Stomach (tissue), 9 donors: ENCODE data around the gene DGCR6L. TPM values are rescaled to one million over a fixed set of nuclear protein-coding genes. Genes with fewer than 3 reads are reported as not detected.
"Not testable (repeated sequence)": the region's sequence is repeated elsewhere in the genome, so short reads cannot be mapped to it uniquely, and the experiment has no call there.

Experiments used
- DNase-seq, 2 donors: peaks; one replicate each; pipeline versions ENCODE4 v3.0.0 to v3.0.0-alpha.2; 2013 to 2019
- H3K27ac ChIP-seq, 5 donors: fragments of 200-600 bp in 4 of 5; sonication (generic) in 4 of 5; one replicate each; pipeline ENCODE4 v1.5.1; 2013 to 2019; ENCODE audit warnings: mild to moderate bottlenecking in 1 of 5, moderate library complexity in 1 of 5
- H3K27me3 ChIP-seq, 3 donors: fragments of 200-600 bp; sonication (generic); one replicate each; pipeline ENCODE4 v1.5.1; 2017 to 2019; ENCODE audit warnings: mixed run types in 1 of 3
- H3K36me3 ChIP-seq, 4 donors: fragments of 200-600 bp; sonication (generic); 1 replicate in 3 of 4; 2 replicates in 1 of 4; pipeline ENCODE4 v1.5.1; 2016 to 2019
- H3K4me1 ChIP-seq, 4 donors: fragments of 200-600 bp; sonication (generic); one replicate each; pipeline ENCODE4 v1.5.1; 2016 to 2019
- H3K4me3 ChIP-seq, 4 donors: fragments of 200-600 bp; sonication (generic) in 3 of 4; one replicate each; pipeline ENCODE4 v1.5.1; 2016 to 2019; ENCODE audit warnings: mild to moderate bottlenecking in 1 of 4
- H3K9me3 ChIP-seq, 4 donors: fragments of 200-600 bp; sonication (generic); one replicate each; pipeline ENCODE4 v1.5.1; 2016 to 2019
- EP300 ChIP-seq: sonication (generic); formaldehyde crosslinking; IDR thresholded peaks from one replicate; pipeline ENCODE4 v1.6.1; 2017; ENCODE audit warnings: antibody characterized with exemption
- POLR2A ChIP-seq, 4 donors: fragments of 450-650 bp; IDR thresholded peaks; one replicate each; pipeline ENCODE4 v1.6.1; 2016; ENCODE audit warnings: antibody characterized with exemption in 4 of 4, control low read depth in 2 of 4, mild to moderate bottlenecking in 1 of 4, moderate library complexity in 1 of 4
- POLR2AphosphoS5 ChIP-seq, 3 donors: sonication (generic); formaldehyde crosslinking; IDR thresholded peaks; one replicate each; pipeline ENCODE4 v1.6.1; 2016; ENCODE audit warnings: antibody characterized with exemption in 3 of 3
- whole genome bisulfite sequencing, 5 donors: extraction: QIAGEN DNeasy Blood & Tissue Kit in 3 of 5; methylation state at CpG; one replicate each; pipeline versions ENCODE4 v1.1.5 to v1.1.7; 2013 to 2018; 5-methylcytosine and 5-hydroxymethylcytosine counted together
- intact Hi-C: fragments of 100-400 bp; cut with DNase I; formaldehyde crosslinking; loops from one replicate; pipeline ENCODE4 v1.15.1; 2023; ENCODE audit warnings: low total_unique reads
- polyA plus RNA-seq, 3 donors: library from polyadenylated mRNA; stranded (reverse); fragments of 200-250 nt; gene quantifications; one replicate each; pipeline ENCODE4 v1.2.3, GENCODE V29; 2013
- total RNA-seq, 5 donors: library from RNA; depleted of rRNA; stranded (reverse); fragments of >200 nt; gene quantifications; one replicate each; pipeline versions ENCODE4 v1.1.0 to v1.2.3, GENCODE V29; 2014 to 2016
- TF ChIP-seq, protein P1 (sequence below), 7 experiments: fragments of 450-650 bp in 4 of 7; fragments of 200-600 bp in 3 of 7; sonication (generic) in 3 of 7; IDR thresholded peaks; one replicate each; pipeline ENCODE4 v1.5.1; 2016 to 2019; ENCODE audit warnings: antibody characterized with exemption in 7 of 7, control low read depth in 2 of 7, mild to moderate bottlenecking in 1 of 7
- donor health status: healthy with polysubstance abuse.
- donor health status: Bipolar disorder and iron deficiency.
- donor health status: healthy.

DGCR6L gene
- total and polyA plus RNA-seq, 8 donors: 21.4 to 148 (median 71.1) TPM

DNA sequence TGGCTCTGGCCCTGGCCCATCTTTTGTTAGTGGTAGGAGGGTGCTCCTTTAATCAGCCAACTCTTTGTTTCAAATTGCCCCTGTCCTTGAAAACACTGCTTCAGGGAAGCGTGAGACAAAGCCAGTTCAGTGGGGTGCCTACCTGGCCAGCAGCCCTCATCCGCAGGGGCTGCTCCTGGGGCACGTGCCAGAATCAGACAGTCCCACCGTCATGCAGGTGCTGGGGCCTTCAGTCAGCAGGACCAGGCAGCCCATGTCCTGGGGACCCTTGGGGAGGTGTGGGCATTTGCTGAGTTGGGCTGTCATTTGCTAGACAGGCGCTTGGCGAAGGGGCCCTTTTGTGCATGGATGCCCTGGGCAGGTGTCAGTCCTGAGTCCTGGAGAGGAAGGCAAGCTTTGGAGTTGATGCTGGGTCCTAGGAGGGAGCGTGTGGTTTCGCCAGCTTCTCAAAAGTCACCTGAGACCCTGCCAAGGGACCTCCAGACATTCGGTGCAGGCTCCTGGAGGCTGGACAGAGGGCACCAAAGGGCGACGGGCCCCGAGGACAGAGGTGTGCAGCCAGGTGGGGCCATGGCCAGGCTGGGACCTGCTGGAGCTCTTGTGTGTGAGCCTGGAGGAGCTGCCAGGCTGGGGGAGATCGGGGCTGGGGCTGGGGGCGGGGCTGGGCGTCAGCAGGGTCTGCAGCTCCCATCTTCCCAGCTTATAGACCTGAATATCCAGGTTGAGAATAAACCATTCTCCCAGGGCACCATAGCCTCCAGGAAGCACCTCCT is 36.8 kb downstream of the DGCR6L start:
- intact Hi-C loops: no loop called here
- Histone ChIP-seq H3K27me3 (peaks cover 0 to 19% (median 3%) of the 10 kb centered on the region in 3 donors), H3K27ac (no peak overlapping the region), H3K9me3 (no peaks in the 10 kb centered on the region), H3K4me3 (no peak overlapping the region), H3K4me1 (no peaks in the 10 kb centered on the region), H3K36me3 (no peaks in the 10 kb centered on the region)
- DNase-seq: no peak
- 68 to 76% (median 74%) methylated on average over 12 to 15 of the region's 15 CpGs for WGBS, 5 donors
- TF ChIP-seq, protein P1, sequence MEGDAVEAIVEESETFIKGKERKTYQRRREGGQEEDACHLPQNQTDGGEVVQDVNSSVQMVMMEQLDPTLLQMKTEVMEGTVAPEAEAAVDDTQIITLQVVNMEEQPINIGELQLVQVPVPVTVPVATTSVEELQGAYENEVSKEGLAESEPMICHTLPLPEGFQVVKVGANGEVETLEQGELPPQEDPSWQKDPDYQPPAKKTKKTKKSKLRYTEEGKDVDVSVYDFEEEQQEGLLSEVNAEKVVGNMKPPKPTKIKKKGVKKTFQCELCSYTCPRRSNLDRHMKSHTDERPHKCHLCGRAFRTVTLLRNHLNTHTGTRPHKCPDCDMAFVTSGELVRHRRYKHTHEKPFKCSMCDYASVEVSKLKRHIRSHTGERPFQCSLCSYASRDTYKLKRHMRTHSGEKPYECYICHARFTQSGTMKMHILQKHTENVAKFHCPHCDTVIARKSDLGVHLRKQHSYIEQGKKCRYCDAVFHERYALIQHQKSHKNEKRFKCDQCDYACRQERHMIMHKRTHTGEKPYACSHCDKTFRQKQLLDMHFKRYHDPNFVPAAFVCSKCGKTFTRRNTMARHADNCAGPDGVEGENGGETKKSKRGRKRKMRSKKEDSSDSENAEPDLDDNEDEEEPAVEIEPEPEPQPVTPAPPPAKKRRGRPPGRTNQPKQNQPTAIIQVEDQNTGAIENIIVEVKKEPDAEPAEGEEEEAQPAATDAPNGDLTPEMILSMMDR (IDR thresholded peaks at IDR 0.05): no peak
- no peak for TF ChIP-seq EP300
- no peak for TF ChIP-seq POLR2AphosphoS5 (IDR thresholded peaks at IDR 0.05)
- no peak for TF ChIP-seq POLR2A (IDR thresholded peaks at IDR 0.05)

DNA sequence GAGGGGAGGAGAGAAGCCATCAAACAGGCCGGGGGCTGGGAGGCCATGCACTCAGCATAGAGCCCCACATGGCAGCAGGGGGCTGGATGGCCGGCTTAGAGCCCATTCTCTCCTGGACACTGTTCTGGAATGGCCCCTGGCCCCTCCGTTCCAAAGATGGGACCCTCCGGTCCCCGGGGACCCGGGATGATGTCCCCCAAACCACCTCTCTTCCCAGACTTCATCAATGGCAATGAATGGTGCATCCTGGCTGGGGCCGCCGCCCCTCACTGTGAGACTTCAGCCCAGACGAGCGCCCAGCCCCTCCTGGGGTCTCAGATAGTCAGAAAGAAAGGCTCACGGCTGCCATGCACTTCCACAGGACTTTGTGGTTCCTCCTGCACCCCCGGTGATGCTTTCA is 38.0 kb downstream of the DGCR6L start:
- TF ChIP-seq, protein P1 (IDR thresholded peaks at IDR 0.05): no peak
- no peak overlapping the region for H3K27ac ChIP-seq
- H3K4me1 ChIP-seq: no peaks in the 10 kb centered on the region
- H3K27me3 ChIP-seq: peaks cover 0 to 13% (median 3%) of the 10 kb centered on the region in 3 donors
- no peaks in the 10 kb centered on the region for H3K9me3 ChIP-seq
- no peaks in the 10 kb centered on the region for H3K36me3 ChIP-seq
- WGBS, 5 donors: 72 to 82% (median 74%) methylated on average over 12 of the region's 12 CpGs
- H3K4me3 ChIP-seq: no peak overlapping the region
- intact Hi-C loops: no loop called here
- DNase-seq: no peak

DNA sequence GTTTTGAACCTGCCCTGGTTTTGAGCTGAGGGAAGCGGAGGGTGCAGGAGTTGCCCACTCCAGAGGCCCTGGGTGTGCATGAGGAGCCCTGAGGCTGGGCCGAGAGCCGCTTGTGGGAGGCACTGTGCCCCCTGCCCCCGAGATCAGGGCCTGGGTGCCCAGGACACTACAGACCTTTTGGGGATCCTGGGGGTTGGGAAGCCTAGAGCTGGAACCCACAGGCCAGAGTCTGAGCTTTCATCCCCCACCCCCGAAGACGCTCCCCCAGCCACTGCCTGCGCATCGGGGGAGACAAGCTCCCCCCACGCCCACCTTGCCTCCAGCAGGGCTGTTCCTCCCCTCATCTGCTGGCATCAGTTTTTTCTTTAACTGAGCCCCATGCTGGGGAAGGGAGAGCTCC is 38.4 kb downstream of the DGCR6L start:
- intact Hi-C loops, DNase-seq, H3K27ac ChIP-seq, H3K9me3 ChIP-seq, H3K36me3 ChIP-seq, H3K4me3 ChIP-seq, H3K4me1 ChIP-seq: not testable (repeated sequence)
- WGBS, 5 donors: 64 to 79% (median 77%) methylated on average over 5 to 9 of the region's 9 CpGs
- peaks cover 0 to 13% (median 2%) of the 10 kb centered on the region in 3 donors for H3K27me3 ChIP-seq

DNA sequence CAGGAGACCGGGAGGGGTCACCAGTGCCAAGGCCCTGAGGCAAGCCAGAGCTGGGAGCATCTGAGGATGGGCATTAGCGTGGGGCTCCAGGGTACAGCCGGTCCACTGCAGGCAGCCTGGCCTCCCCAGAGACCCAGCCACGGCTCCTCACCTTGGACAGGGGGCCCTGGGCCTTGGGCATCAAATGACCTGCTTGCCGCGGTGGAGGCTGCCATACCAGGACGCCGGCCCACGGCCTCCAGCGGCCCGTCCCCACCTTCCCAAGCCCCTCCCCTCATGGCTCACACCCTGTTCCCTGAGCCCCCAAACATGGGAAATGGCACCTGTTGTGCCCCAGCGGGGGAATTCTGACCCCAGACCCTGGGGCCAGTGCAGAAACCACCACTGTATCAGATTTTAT is 39.0 kb downstream of the DGCR6L start:
- Histone ChIP-seq H3K9me3 (no peaks in the 10 kb centered on the region), H3K4me3 (no peak overlapping the region), H3K27me3 (peaks cover 0 to 8% (median 0%) of the 10 kb centered on the region in 3 donors), H3K27ac (no peak overlapping the region), H3K4me1 (no peaks in the 10 kb centered on the region), H3K36me3 (no peaks in the 10 kb centered on the region)
- WGBS, 5 donors: 63 to 87% (median 69%) methylated on average over 4 to 12 of the region's 12 CpGs
- no peak for DNase-seq
- no peak for TF ChIP-seq EP300
- no peak for TF ChIP-seq POLR2A (IDR thresholded peaks at IDR 0.05)
- TF ChIP-seq, protein P1 (IDR thresholded peaks at IDR 0.05): no peak
- no peak for TF ChIP-seq POLR2AphosphoS5 (IDR thresholded peaks at IDR 0.05)
- intact Hi-C loops: no loop called here

DNA sequence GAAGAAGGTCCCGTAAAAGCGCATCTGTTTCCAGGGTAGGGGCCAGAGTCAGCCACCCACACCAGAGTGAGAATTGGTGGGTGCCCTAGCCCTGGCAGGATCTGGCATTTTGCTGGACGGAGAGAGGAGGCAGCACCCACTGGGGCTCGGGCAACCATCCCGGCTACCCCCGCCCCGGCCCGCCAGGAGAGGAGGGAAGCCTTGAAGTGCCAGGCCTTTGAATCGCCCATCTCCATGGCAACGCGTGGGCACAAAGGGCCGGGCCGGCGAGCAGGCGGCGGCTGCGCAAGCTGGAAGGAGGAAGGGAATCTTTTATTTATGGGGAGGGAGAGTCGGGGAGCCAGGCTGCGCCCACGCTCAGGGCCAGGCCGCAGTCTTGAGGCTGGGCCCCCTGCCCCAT is 39.7 kb downstream of the DGCR6L start:
- H3K36me3 ChIP-seq, H3K4me3 ChIP-seq, H3K4me1 ChIP-seq, DNase-seq, H3K27me3 ChIP-seq, intact Hi-C loops, H3K9me3 ChIP-seq, H3K27ac ChIP-seq: not testable (repeated sequence)
- WGBS, 5 donors: 61 to 84% (median 81%) methylated on average over 4 to 17 of the region's 21 CpGs
